Astrocyte (in vitro differentiated cells and primary cell): ENCODE data around the gene SBNO2. TPM values are rescaled to one million over a fixed set of nuclear protein-coding genes. Genes with fewer than 3 reads are reported as not detected.

ENCODE experiments used
- DNase-seq: peaks from one replicate; pipeline ENCODE4 v3.0.0-alpha.2; 2010; ENCODE audit warnings: low read depth
- FAIRE-seq: peaks from 2 replicates; lab custom pipeline; 2011; peaks lifted over from hg19 to GRCh38; lab: Jason Lieb, UNC
- H2AFZ ChIP-seq: 2 replicates; pipeline ENCODE4 v1.6.0; 2012; ENCODE audit warnings: low read depth, low read length, inconsistent platforms
- H3K27ac ChIP-seq: 2 replicates; pipeline ENCODE4 v1.5.1; 2011; ENCODE audit warnings: low read depth, low read length, inconsistent platforms
- H3K27me3 ChIP-seq: 2 replicates; pipeline ENCODE4 v1.6.0; 2011; ENCODE audit warnings: low read length, inconsistent platforms; ENCODE audit not compliant: insufficient read depth
- H3K36me3 ChIP-seq: 2 replicates; pipeline ENCODE4 v1.5.1; 2011; ENCODE audit warnings: low read length, inconsistent platforms; ENCODE audit not compliant: insufficient read depth
- H3K4me1 ChIP-seq: 2 replicates; pipeline ENCODE4 v1.5.1; 2011; ENCODE audit warnings: low read length, inconsistent platforms; ENCODE audit not compliant: insufficient read depth
- H3K4me2 ChIP-seq: 2 replicates; pipeline ENCODE4 v1.6.0; 2012; ENCODE audit warnings: low read length, inconsistent platforms
- H3K4me3 ChIP-seq: 2 replicates; pipeline ENCODE4 v1.5.1; 2011; ENCODE audit warnings: low read depth, mild to moderate bottlenecking, low read length, inconsistent platforms; ENCODE audit not compliant: insufficient read depth
- H3K79me2 ChIP-seq: 2 replicates; pipeline ENCODE4 v1.6.0; 2012; ENCODE audit warnings: mild to moderate bottlenecking, low read length, inconsistent platforms; ENCODE audit not compliant: insufficient read depth
- H3K9ac ChIP-seq: 2 replicates; pipeline ENCODE4 v1.6.0; 2012; ENCODE audit warnings: mild to moderate bottlenecking, low read length, inconsistent platforms
- H3K9me3 ChIP-seq: 2 replicates; pipeline ENCODE4 v1.5.1; 2012; ENCODE audit warnings: low read depth, mild to moderate bottlenecking, low read length, inconsistent platforms; ENCODE audit not compliant: insufficient read depth
- H4K20me1 ChIP-seq: 2 replicates; pipeline ENCODE4 v1.6.0; 2012; ENCODE audit warnings: low read length, inconsistent platforms; ENCODE audit not compliant: insufficient read depth
- H3K27ac Mint-ChIP-seq: one replicate; pipeline ENCODE4 v1.8.0; 2021; ENCODE audit warnings: mild to moderate bottlenecking, mixed read lengths; ENCODE audit not compliant: unreplicated experiment
- H3K27me3 Mint-ChIP-seq: one replicate; pipeline ENCODE4 v1.8.0; 2021; ENCODE audit warnings: low read depth, mixed read lengths; ENCODE audit not compliant: unreplicated experiment
- H3K36me3 Mint-ChIP-seq: one replicate; pipeline ENCODE4 v1.8.0; 2021; ENCODE audit warnings: low read depth, mixed read lengths; ENCODE audit not compliant: unreplicated experiment
- H3K4me1 Mint-ChIP-seq: one replicate; pipeline ENCODE4 v1.8.0; 2021; ENCODE audit warnings: low read depth, mixed read lengths; ENCODE audit not compliant: unreplicated experiment
- H3K4me3 Mint-ChIP-seq: one replicate; pipeline ENCODE4 v1.8.0; 2021; ENCODE audit warnings: mild to moderate bottlenecking, moderate library complexity, mixed read lengths; ENCODE audit not compliant: unreplicated experiment
- H3K9me3 Mint-ChIP-seq: one replicate; pipeline ENCODE4 v1.8.0; 2021; ENCODE audit warnings: mild to moderate bottlenecking, mixed read lengths; ENCODE audit not compliant: unreplicated experiment
- CTCF ChIP-seq: IDR thresholded peaks from 2 replicates; pipeline ENCODE4 v1.5.1; 2011; ENCODE audit warnings: low read depth, mild to moderate bottlenecking, inconsistent platforms, low read length, moderate library complexity; ENCODE audit not compliant: insufficient read depth
- EZH2 ChIP-seq: IDR thresholded peaks from 2 replicates; pipeline ENCODE4 v1.6.1; 2012; ENCODE audit warnings: mild to moderate bottlenecking, low read length, inconsistent platforms; ENCODE audit not compliant: insufficient read depth
- total RNA-seq: library from RNA; stranded (reverse); gene quantifications from 2 replicates; pipeline ENCODE4 v1.2.1, GENCODE V29; 2021

Gene SBNO2
- total RNA-seq, 1 donor from 2014 or later = 39.3 TPM

GRCh38 chr19:1157931-1158884, 15.9 kb downstream of the SBNO2 start:
- peaks cover 4% of the 10 kb centered on the region for H3K4me1 Mint-ChIP-seq
- peaks cover 51% of the 10 kb centered on the region for H4K20me1 ChIP-seq
- no peaks in the 10 kb centered on the region for H3K36me3 ChIP-seq
- no peak overlapping the region for H3K9ac ChIP-seq
- no peaks in the 10 kb centered on the region for H3K9me3 Mint-ChIP-seq
- no peak overlapping the region for H3K4me3 ChIP-seq
- H3K4me1 ChIP-seq = peaks cover 11% of the 10 kb centered on the region
- no peaks in the 10 kb centered on the region for H3K27me3 ChIP-seq
- H3K9me3 ChIP-seq = no peaks in the 10 kb centered on the region
- DNase-seq (no peak), FAIRE-seq (no peak)
- no peak overlapping the region for H2AFZ ChIP-seq
- H3K27ac Mint-ChIP-seq = no peak overlapping the region
- no peaks in the 10 kb centered on the region for H3K27me3 Mint-ChIP-seq
- H3K79me2 ChIP-seq = peaks cover 54% of the 10 kb centered on the region
- TF ChIP-seq CTCF (no peak), EZH2 (no peak)
- H3K4me2 ChIP-seq = no peak overlapping the region
- peaks cover 2% of the 10 kb centered on the region for H3K36me3 Mint-ChIP-seq
- no peak overlapping the region for H3K4me3 Mint-ChIP-seq
- H3K27ac ChIP-seq = no peak overlapping the region

GRCh38 chr19:1156830-1157615, 17.0 kb downstream of the SBNO2 start:
- Mint-ChIP-seq H3K4me3 (no peak overlapping the region), H3K4me1 (peaks cover 4% of the 10 kb centered on the region), H3K27me3 (no peaks in the 10 kb centered on the region), H3K9me3 (no peaks in the 10 kb centered on the region), H3K36me3 (peaks cover 2% of the 10 kb centered on the region), H3K27ac (no peak overlapping the region)
- Histone ChIP-seq H3K27ac (no peak overlapping the region), H3K27me3 (no peaks in the 10 kb centered on the region), H4K20me1 (peaks cover 46% of the 10 kb centered on the region), H3K4me3 (no peak overlapping the region), H3K9me3 (no peaks in the 10 kb centered on the region), H3K9ac (no peak overlapping the region), H3K36me3 (no peaks in the 10 kb centered on the region), H3K4me2 (no peak overlapping the region), H2AFZ (no peak overlapping the region), H3K4me1 (peaks cover 11% of the 10 kb centered on the region), H3K79me2 (peaks cover 45% of the 10 kb centered on the region)
- no peak for FAIRE-seq
- TF ChIP-seq CTCF = no peak
- no peak for TF ChIP-seq EZH2
- no peak for DNase-seq
